Testis (tissue), 3 donors: ENCODE measurements around the gene EEF1AKMT1. TPM values are rescaled to one million over a fixed set of nuclear protein-coding genes. Genes with fewer than 3 reads are reported as not detected.

Source experiments
- DNase-seq: peaks from one replicate; pipeline ENCODE4 v3.0.0-alpha.2; 2019
- H3K27ac ChIP-seq, 2 donors: fragments of 200-600 bp; sonication (generic); one replicate each; pipeline ENCODE4 v1.5.1; 2019
- H3K27me3 ChIP-seq: fragments of 200-600 bp; sonication (generic); one replicate; pipeline ENCODE4 v1.5.1; 2019
- H3K36me3 ChIP-seq: fragments of 200-600 bp; sonication (generic); one replicate; pipeline ENCODE4 v1.5.1; 2017; ENCODE audit warnings: low read depth; ENCODE audit errors: missing control alignments
- H3K4me1 ChIP-seq: fragments of 200-600 bp; sonication (generic); one replicate; pipeline ENCODE4 v1.5.1; 2019
- H3K4me3 ChIP-seq, 2 donors: fragments of 200-600 bp; sonication (generic); one replicate each; pipeline ENCODE4 v1.5.1; 2017 to 2019
- H3K9me3 ChIP-seq: fragments of 200-600 bp; sonication (generic); one replicate; pipeline ENCODE4 v1.5.1; 2017
- POLR2A ChIP-seq: fragments of 450-650 bp; IDR thresholded peaks from one replicate; pipeline ENCODE4 v1.6.1; 2017; ENCODE audit warnings: antibody characterized with exemption, mild to moderate bottlenecking, moderate library complexity
- WGBS, 2 donors: methylation state at CpG; one replicate each; pipeline ENCODE4 v1.1.5; 2018; 5-methylcytosine and 5-hydroxymethylcytosine counted together
- intact Hi-C: fragments of 100-400 bp; cut with DNase I; formaldehyde crosslinking; loops from one replicate; pipeline ENCODE4 v1.15.1; 2023; ENCODE audit warnings: low total_unique reads
- polyA plus RNA-seq: library from polyadenylated mRNA; stranded (reverse); fragments of 350-450 nt; fragmentation: Illumina TruSeq; extraction: RNeasy Lipid Tissue Mini Kit (QIAGEN cat#74804); gene quantifications from one replicate; pipeline ENCODE4 v1.2.3, GENCODE V29; 2014; ENCODE audit warnings: low read depth, low replicate concordance; ENCODE audit not compliant: insufficient read depth
- total RNA-seq, 2 donors: library from RNA; depleted of rRNA; stranded (reverse); fragments of >200 nt; gene quantifications; one replicate each; pipeline ENCODE4 v1.2.3, GENCODE V29; 2016
- TF ChIP-seq, protein P1 (sequence below), 3 experiments: fragments of 450-650 bp in 2 of 3; fragments of 200-600 bp in 1 of 3; sonication (generic) in 1 of 3; IDR thresholded peaks; one replicate each; pipeline ENCODE4 v1.5.1; 2016 to 2019; ENCODE audit warnings: antibody characterized with exemption in 3 of 3, mild to moderate bottlenecking in 2 of 3, moderate library complexity in 1 of 3

EEF1AKMT1 gene
- total and polyA plus RNA-seq, 3 donors from 2014 or later = 5.8 to 8.0 (median 7.5) TPM

DNA sequence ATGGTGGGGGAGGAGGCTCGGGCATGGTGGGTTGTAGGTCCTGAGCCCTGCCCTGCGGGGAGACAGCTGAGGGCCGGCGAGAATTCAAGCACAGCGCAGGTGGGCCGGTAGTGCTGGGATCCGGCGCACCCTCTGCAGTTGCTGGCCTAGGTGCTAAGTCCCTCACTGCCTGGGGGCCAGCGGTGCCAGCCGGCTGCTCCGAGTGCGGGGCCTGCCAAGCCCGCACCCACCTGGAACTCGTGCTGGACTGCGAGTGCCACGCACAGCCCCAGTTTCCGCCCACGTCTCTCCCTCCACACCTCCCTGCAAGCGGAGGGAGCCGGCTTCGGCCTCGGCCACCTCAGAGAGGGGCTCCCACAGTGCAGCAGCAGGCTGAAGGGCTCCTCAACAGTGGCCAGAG, 33.7 kb downstream of the EEF1AKMT1 start:
- Histone ChIP-seq H3K4me1 (no peaks in the 10 kb centered on the region), H3K27ac (no peak overlapping the region), H3K4me3 (no peak overlapping the region), H3K27me3 (no peaks in the 10 kb centered on the region), H3K36me3 (no peaks in the 10 kb centered on the region), H3K9me3 (no peaks in the 10 kb centered on the region)
- no peak for TF ChIP-seq POLR2A
- TF ChIP-seq, protein P1, sequence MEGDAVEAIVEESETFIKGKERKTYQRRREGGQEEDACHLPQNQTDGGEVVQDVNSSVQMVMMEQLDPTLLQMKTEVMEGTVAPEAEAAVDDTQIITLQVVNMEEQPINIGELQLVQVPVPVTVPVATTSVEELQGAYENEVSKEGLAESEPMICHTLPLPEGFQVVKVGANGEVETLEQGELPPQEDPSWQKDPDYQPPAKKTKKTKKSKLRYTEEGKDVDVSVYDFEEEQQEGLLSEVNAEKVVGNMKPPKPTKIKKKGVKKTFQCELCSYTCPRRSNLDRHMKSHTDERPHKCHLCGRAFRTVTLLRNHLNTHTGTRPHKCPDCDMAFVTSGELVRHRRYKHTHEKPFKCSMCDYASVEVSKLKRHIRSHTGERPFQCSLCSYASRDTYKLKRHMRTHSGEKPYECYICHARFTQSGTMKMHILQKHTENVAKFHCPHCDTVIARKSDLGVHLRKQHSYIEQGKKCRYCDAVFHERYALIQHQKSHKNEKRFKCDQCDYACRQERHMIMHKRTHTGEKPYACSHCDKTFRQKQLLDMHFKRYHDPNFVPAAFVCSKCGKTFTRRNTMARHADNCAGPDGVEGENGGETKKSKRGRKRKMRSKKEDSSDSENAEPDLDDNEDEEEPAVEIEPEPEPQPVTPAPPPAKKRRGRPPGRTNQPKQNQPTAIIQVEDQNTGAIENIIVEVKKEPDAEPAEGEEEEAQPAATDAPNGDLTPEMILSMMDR (IDR thresholded peaks at IDR 0.05) = no peak
- intact Hi-C loops = no loop called here
- 96% methylated on average over 22 of the region's 22 CpGs; no CpG with 5 or more reads in 1 of the 2 donors for WGBS, 2 donors
- no peak for DNase-seq

DNA sequence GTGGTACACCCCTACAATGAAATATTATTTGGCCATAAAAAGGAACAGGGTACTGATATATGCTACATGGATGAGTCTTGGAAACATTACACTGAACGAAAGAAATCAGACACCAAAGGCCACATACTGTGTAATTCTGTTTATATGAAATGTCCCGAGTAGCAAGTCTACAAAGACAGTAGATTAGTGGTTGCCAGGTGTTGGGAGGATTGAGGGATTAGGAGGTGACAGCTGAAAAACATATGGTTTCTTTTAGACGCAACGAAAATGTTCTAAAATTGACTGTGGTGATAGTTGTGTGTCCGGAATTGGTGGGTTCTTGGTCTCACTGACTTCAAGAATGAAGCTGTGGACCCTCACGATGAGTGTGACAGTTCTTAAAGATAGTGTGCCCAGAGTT, 35.1 kb downstream of the EEF1AKMT1 start:
- Histone ChIP-seq H3K36me3 (no peaks in the 10 kb centered on the region), H3K4me1 (no peaks in the 10 kb centered on the region), H3K9me3 (no peaks in the 10 kb centered on the region), H3K27me3 (no peaks in the 10 kb centered on the region), H3K4me3 (no peak overlapping the region), H3K27ac (no peak overlapping the region)
- no peak for DNase-seq
- no peak for TF ChIP-seq POLR2A
- TF ChIP-seq, protein P1 (IDR thresholded peaks at IDR 0.05) = no peak
- 83 to 88% methylated on average over 6 of the region's 6 CpGs for WGBS, 2 donors
- intact Hi-C loops = no loop called here

DNA sequence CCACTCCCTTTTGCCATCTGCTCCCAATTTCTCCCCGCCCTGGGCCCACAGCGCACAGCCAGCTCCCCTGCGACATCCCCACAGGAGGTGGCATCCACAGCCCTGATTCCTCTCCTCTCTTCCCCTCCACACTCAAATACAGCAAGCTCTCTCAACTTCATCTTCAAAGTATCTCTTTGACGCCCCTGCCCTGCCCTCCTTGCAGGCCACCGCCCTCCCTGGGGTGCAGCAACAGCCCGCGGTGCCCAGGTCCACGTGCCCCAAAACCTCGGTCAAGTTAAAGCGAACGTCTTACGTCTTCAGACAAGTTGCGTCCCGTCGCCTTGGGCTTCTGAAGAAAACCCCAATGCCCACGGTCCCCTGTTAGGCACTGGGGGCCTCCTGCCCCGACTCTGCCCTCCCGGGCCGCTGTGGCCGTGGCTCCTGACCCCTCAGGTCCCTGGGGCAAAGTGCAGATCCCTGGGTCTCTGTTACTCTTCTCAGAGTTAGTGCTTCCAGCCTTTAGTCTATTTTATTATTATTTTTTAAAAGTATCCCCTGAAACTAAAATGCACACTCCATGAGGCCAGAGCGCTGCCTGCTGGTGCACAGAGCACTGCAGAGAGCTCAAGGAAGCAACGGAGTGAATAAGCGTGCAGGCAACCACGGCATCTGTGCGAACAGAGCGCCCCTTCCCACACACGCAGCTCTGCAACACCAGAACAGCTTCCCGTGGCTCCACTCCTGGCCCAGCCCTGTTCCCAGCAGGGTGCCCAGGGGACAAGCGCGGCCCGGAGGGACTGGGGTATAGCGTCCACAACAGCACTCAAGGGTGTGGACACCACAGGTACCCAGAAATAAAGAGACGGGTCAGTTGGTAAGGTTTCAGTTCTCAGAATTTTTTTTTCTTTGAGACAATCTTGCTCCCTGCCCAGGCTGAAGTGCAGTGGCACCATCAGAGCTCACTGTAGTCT, 43.9 kb downstream of the EEF1AKMT1 start:
- 76 to 79% methylated on average over 33 of the region's 33 CpGs for WGBS, 2 donors
- Histone ChIP-seq H3K27me3 (no peaks in the 10 kb centered on the region), H3K4me3 (peak overlapping the region in 1 of 2 donors; percentile 29), H3K36me3 (no peaks in the 10 kb centered on the region), H3K27ac (no peak overlapping the region), H3K4me1 (no peaks in the 10 kb centered on the region), H3K9me3 (no peaks in the 10 kb centered on the region)
- TF ChIP-seq POLR2A = no peak
- TF ChIP-seq, protein P1 (IDR thresholded peaks at IDR 0.05) = no peak
- intact Hi-C loops = no loop called here
- DNase-seq = no peak

- Histone ChIP-seq H3K36me3 (no peaks in the 10 kb centered on the region), H3K27me3 (no peaks in the 10 kb centered on the region), H3K27ac (no peak overlapping the region), H3K4me1 (no peaks in the 10 kb centered on the region), H3K4me3 (no peak overlapping the region), H3K9me3 (no peaks in the 10 kb centered on the region)
- WGBS, 2 donors = 64 to 72% methylated on average over 14 of the region's 14 CpGs
- no peak for DNase-seq
- intact Hi-C loops = no loop called here
- TF ChIP-seq, protein P1 (IDR thresholded peaks at IDR 0.05) = no peak
- no peak for TF ChIP-seq POLR2A
Measured at GRCh38 chr13:20728579-20729311, 45.0 kb downstream of the EEF1AKMT1 start.
